HCT116 (cell line): ENCODE data around the gene BDNF. TPM values are rescaled to one million over a fixed set of nuclear protein-coding genes. Genes with fewer than 3 reads are reported as not detected.

ENCODE experiments used
- ATAC-seq: fragments of 200-7000 bp; cut with Tn5 transposase; 2 replicates; pipeline ENCODE4 v1.9.1; 2020; ENCODE audit warnings: mild to moderate bottlenecking, moderate library complexity
- BruUV-seq: library from RNA; stranded (reverse); fragments of 400-500 nt; replicated peaks from 2 replicates; lab custom pipeline; 2021; lab: Mats Ljungman, UMichigan
- CTCF ChIA-PET: fragments of 300-600 bp; sonication (Branson Sonifier 250); formaldehyde crosslinking; loops from one replicate; lab custom pipeline; 2021; ENCODE audit warnings: antibody characterized with exemption; lab: Charles Lee
- POLR2A ChIA-PET: fragments of 300-600, 350-600 bp; sonication (Branson Sonifier 250); formaldehyde crosslinking; loops from one replicate; lab custom pipeline; 2021; ENCODE audit warnings: antibody characterized with exemption; lab: Charles Lee
- RAD21 ChIA-PET, 2 experiments: fragments of 300-600 bp; sonication (Branson Sonifier 250); formaldehyde crosslinking; loops; one replicate each; lab custom pipeline; 2023; ENCODE audit warnings: low total read pairs in 2 of 2; ENCODE audit not compliant: uncharacterized antibody in 2 of 2, unreplicated experiment in 2 of 2, low non-redundant PET in 1 of 2; lab: Charles Lee
- DNase-seq: peaks from one replicate; pipeline ENCODE4 v3.0.0-alpha.2; 2010; ENCODE audit warnings: low read depth, low spot score
- H2AFZ ChIP-seq: fragments of 200-600 bp; shearing (Covaris generic), sonication (generic); 2 replicates; pipeline ENCODE4 v1.6.1; 2017; ENCODE audit warnings: low read depth, mixed run types, mixed read lengths, antibody characterized with exemption, low read length; ENCODE audit not compliant: poor library complexity, severe bottlenecking
- H3K27ac ChIP-seq: 2 replicates; pipeline ENCODE4 v1.5.1; 2012; ENCODE audit warnings: low read depth, low read length
- H3K27me3 ChIP-seq: fragments of 200-600 bp; sonication (generic); 2 replicates; pipeline ENCODE4 v1.6.1; 2016; ENCODE audit warnings: mixed run types, low read length, mixed read lengths; ENCODE audit not compliant: insufficient read depth
- H3K36me3 ChIP-seq, 2 experiments: fragments of 200-500 bp in 1 of 2; fragments of 200-600 bp in 1 of 2; sonication (Bioruptor generic) in 1 of 2; sonication (generic) in 1 of 2; 2 replicates each; pipeline versions ENCODE4 v1.5.1 to v1.6.1; 2014 to 2016; ENCODE audit warnings: low read length in 2 of 2, inconsistent platforms in 1 of 2, mixed read lengths in 1 of 2, mixed run types in 1 of 2; ENCODE audit not compliant: insufficient read depth in 2 of 2, control insufficient read depth in 1 of 2
- H3K4me1 ChIP-seq, 2 experiments: fragments of 200-600 bp in 1 of 2; sonication (generic) in 1 of 2; 2 replicates each; pipeline versions ENCODE4 v1.5.1 to v1.6.1; 2012 to 2017; ENCODE audit warnings: low read length in 2 of 2, inconsistent platforms in 1 of 2, mild to moderate bottlenecking in 1 of 2, mixed read lengths in 1 of 2, mixed run types in 1 of 2, moderate library complexity in 1 of 2; ENCODE audit not compliant: insufficient read depth in 2 of 2, control insufficient read depth in 1 of 2
- H3K4me2 ChIP-seq: fragments of 200-600 bp; sonication (generic); 2 replicates; pipeline ENCODE4 v1.6.1; 2017; ENCODE audit warnings: mixed run types, low read length, mixed read lengths
- H3K4me3 ChIP-seq, 2 experiments: fragments of 200-600 bp in 1 of 2; sonication (generic) in 1 of 2; replicated peaks in 1 of 2; 2 replicates each; pipeline ENCODE4 v1.5.1; 2011 to 2016; ENCODE audit warnings: low read length in 2 of 2, control low read depth in 1 of 2, low read depth in 1 of 2, mild to moderate bottlenecking in 1 of 2, mixed read lengths in 1 of 2, mixed run types in 1 of 2
- H3K79me2 ChIP-seq: fragments of 200-600 bp; sonication (generic); 2 replicates; pipeline ENCODE4 v1.6.1; 2017; ENCODE audit warnings: mild to moderate bottlenecking, mixed run types, low read length, moderate library complexity, mixed read lengths; ENCODE audit not compliant: insufficient read depth
- H3K9ac ChIP-seq: fragments of 200-600 bp; sonication (generic); 2 replicates; pipeline ENCODE4 v1.6.1; 2016; ENCODE audit warnings: low read length, mixed read lengths
- H3K9me2 ChIP-seq: fragments of 200-600 bp; sonication (generic), shearing (Covaris generic); 2 replicates; pipeline ENCODE4 v1.6.1; 2017; ENCODE audit warnings: mixed run types, mild to moderate bottlenecking, moderate library complexity; ENCODE audit not compliant: insufficient read depth
- H3K9me3 ChIP-seq, 2 experiments: fragments of 200-500 bp in 1 of 2; fragments of 200-600 bp in 1 of 2; sonication (Bioruptor generic) in 1 of 2; sonication (generic) in 1 of 2; 2 replicates each; pipeline ENCODE4 v1.6.1; 2014 to 2017; ENCODE audit warnings: low read length in 2 of 2, mixed read lengths in 2 of 2, inconsistent platforms in 1 of 2, low read depth in 1 of 2, mild to moderate bottlenecking in 1 of 2, mixed run types in 1 of 2, moderate library complexity in 1 of 2; ENCODE audit not compliant: control insufficient read depth in 1 of 2, insufficient read depth in 1 of 2
- H4K20me1 ChIP-seq: fragments of 200-600 bp; sonication (generic), shearing (Covaris generic); 2 replicates; pipeline ENCODE4 v1.6.1; 2017; ENCODE audit warnings: mixed run types, mild to moderate bottlenecking, moderate library complexity; ENCODE audit not compliant: insufficient read depth
- CTCF ChIP-seq, 3 experiments: fragments of 200-600 bp in 1 of 3; sonication (generic) in 1 of 3; IDR thresholded peaks in 2 of 3; conservative IDR thresholded peaks in 1 of 3; 2 replicates each; pipeline ENCODE4 v1.5.1; 2012 to 2017; ENCODE audit warnings: low read depth in 2 of 3, low read length in 2 of 3, antibody characterized with exemption in 1 of 3, borderline replicate concordance in 1 of 3, control low read depth in 1 of 3, mild to moderate bottlenecking in 1 of 3, mixed read lengths in 1 of 3, mixed run types in 1 of 3, moderate library complexity in 1 of 3; ENCODE audit not compliant: insufficient read depth in 1 of 3
- EGR1 ChIP-seq: IDR thresholded peaks from 2 replicates; pipeline ENCODE4 v1.6.1; 2012; ENCODE audit warnings: low read depth
- ELF1 ChIP-seq: IDR thresholded peaks from 2 replicates; pipeline ENCODE4 v1.6.1; 2012; ENCODE audit warnings: low read depth, borderline replicate concordance
- EZH2 ChIP-seq: fragments of 200-600 bp; sonication (generic); IDR thresholded peaks from 2 replicates; pipeline ENCODE4 v1.6.1; 2017; ENCODE audit warnings: antibody characterized with exemption, mixed run types
- JUND ChIP-seq: IDR thresholded peaks from 2 replicates; pipeline ENCODE4 v1.6.1; 2012
- POLR2AphosphoS5 ChIP-seq: IDR thresholded peaks from 2 replicates; pipeline ENCODE4 v1.6.1; 2011; ENCODE audit warnings: mild to moderate bottlenecking, low read depth, low read length, moderate library complexity
- intact Hi-C: fragments of 100-400 bp; cut with micrococcal nuclease; formaldehyde crosslinking; loops from 2 replicates; pipeline ENCODE4 v1.10.0; 2022
- total RNA-seq: library from RNA; stranded (reverse); gene quantifications from one replicate; pipeline ENCODE4 v1.2.1, GENCODE V29; 2021; ENCODE audit not compliant: unreplicated experiment
- TF ChIP-seq, protein P1 (sequence below): IDR thresholded peaks from 2 replicates; pipeline ENCODE4 v1.6.1; 2012

Gene BDNF
- total RNA-seq, 1 experiment from 2014 or later, result 22.0 TPM

DNA sequence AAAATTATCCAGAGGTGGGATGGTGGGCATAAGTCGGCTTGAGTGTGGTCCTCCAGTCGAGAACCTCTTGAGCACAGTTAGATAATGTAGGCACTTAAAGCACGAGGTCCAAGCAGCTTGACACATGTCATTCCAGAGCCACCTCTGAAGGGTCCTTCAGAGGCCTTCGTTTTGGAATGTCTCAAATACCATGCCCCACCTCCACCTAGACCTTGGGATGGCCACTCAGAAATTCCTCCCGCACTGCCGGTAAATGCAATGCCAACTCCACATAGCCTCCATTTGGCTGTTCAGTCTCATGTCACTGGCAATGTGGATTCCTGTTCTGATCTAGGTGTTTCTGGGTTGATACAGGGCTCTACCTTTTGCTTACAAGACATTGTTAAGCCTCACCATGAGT is 43.9 kb downstream of the BDNF start:
- H3K9me3 ChIP-seq, result no peaks in the 10 kb centered on the region
- H2AFZ ChIP-seq, result no peak overlapping the region
- ChIA-PET POLR2A (no interaction called here), RAD21 (no interaction called here), CTCF (no interaction called here)
- H3K27ac ChIP-seq, result no peak overlapping the region
- no peaks in the 10 kb centered on the region for H3K4me1 ChIP-seq
- no peaks in the 10 kb centered on the region for H3K27me3 ChIP-seq
- peaks cover 39% of the 10 kb centered on the region for H3K79me2 ChIP-seq
- no peaks in the 10 kb centered on the region for H3K9me2 ChIP-seq
- H4K20me1 ChIP-seq, result peaks cover 10% of the 10 kb centered on the region; the same call in 1 of the 2 replicates
- H3K9ac ChIP-seq, result no peak overlapping the region
- H3K36me3 ChIP-seq, result peaks cover 0 to 17% of the 10 kb centered on the region in 2 experiments; a peak in 3 of 4 replicates
- no peak for DNase-seq
- H3K4me2 ChIP-seq, result no peak overlapping the region
- no peak overlapping the region for H3K4me3 ChIP-seq
- intact Hi-C loops, result no loop called here
- peak; percentile 9; the same call in 1 of the 2 replicates for ATAC-seq
- BruUV-seq, result no TSS peak
- TF ChIP-seq JUND (no peak), CTCF (IDR thresholded peaks at IDR 0.05 in 2 of 3, conservative IDR thresholded peaks at IDR 0.05 in 1 of 3; ENCODE audit: borderline replicate concordance in 1 of 3, insufficient read depth in 1 of 3, low read depth in 2 of 3, low read length in 2 of 3) (no peak), POLR2AphosphoS5 (no peak), ELF1 (no peak), EGR1 (no peak), EZH2 (no peak)
- TF ChIP-seq, protein P1, sequence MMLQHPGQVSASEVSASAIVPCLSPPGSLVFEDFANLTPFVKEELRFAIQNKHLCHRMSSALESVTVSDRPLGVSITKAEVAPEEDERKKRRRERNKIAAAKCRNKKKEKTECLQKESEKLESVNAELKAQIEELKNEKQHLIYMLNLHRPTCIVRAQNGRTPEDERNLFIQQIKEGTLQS, result no peak
